Measurements from ENCODE around the gene B4GALT2.

B4GALT2 gene, protein sequence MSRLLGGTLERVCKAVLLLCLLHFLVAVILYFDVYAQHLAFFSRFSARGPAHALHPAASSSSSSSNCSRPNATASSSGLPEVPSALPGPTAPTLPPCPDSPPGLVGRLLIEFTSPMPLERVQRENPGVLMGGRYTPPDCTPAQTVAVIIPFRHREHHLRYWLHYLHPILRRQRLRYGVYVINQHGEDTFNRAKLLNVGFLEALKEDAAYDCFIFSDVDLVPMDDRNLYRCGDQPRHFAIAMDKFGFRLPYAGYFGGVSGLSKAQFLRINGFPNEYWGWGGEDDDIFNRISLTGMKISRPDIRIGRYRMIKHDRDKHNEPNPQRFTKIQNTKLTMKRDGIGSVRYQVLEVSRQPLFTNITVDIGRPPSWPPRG

DNA sequence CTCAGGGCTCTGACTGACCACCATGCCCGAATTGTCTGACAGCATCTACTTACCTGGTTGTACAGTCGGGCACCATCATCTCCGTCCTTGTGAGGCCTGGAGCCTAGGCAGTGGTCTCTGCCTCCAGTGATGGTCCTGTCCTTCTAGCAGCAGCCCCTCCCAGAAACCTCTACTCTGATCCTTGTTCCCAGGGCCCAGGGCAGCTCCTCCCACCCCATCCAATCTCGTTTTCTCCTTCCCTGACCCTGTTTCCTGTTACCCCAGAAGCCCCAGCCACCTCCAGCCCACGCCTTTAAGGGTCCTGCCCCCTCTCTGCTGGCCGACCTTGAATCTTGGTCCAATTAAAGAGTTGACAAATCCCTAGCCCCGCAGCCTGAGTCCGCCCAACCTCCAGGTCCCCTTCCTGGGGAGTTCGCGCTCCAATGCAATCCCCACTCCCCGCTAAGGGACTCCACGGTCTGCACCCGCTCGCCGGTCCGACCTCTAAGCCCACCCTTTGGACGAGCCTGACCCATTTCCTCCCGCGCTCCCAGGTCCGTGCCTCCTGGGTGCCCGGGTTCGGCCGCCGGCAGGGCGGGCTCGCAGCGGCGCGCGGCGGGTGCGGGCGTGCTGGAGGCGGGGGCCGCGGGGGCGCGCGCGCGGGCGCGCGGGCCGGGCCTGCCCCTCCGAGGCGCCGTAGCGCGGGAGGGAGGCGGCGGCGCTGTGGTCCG, at the start of gene B4GALT2:
TSS of gene B4GALT2 (plus strand) at position 660 of the 710 bp plus-strand sequence. CDS start 1,951 bp downstream, outside the sequence.
- peak; percentile 56 for DNase-seq (ENCODE audit: low read depth)

DNA sequence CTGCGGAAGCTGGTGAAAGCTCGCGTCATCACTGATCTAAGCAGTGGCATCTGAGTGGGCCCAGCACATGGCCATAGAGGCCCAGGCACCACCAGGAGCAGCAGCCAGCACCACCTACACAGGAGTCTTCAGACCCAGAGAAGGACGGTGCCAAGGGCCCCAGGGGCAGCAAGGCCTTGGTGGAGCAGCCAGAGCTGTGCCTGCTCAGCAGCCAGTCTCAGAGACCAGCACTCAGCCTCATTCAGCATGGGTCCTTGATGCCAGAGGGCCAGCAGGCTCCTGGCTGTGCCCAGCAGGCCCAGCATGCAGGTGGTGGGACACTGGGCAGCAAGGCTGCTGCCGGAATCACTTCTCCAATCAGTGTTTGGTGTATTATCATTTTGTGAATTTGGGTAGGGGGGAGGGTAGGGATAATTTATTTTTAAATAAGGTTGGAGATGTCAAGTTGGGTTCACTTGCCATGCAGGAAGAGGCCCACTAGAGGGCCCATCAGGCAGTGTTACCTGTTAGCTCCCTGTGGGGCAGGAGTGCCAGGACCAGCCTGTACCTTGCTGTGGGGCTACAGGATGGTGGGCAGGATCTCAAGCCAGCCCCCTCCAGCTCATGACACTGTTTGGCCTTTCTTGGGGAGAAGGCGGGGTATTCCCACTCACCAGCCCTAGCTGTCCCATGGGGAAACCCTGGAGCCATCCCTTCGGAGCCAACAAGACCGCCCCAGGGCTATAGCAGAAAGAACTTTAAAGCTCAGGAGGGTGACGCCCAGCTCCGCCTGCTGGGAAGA, 48.7 kb upstream of the B4GALT2 start:
- no peak for DNase-seq (ENCODE audit: low read depth)

DNA sequence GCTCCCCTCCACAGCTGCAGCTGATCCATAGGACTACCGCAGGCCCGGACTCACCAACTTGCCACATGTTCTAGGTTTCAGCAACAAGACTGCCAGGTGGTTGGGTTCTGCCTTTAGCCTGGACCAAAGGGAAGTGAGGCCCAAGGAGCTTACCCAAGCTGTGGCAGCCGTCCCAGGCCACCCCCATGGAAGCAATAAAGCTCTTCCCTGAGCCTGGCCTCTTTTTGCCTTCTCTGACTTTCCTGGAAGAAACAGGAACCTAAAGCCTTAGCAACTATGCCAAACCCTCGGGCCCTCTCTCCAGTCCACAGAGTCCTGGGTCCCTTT, 48.1 kb upstream of the B4GALT2 start:
- no peak for DNase-seq (ENCODE audit: low read depth)

DNA sequence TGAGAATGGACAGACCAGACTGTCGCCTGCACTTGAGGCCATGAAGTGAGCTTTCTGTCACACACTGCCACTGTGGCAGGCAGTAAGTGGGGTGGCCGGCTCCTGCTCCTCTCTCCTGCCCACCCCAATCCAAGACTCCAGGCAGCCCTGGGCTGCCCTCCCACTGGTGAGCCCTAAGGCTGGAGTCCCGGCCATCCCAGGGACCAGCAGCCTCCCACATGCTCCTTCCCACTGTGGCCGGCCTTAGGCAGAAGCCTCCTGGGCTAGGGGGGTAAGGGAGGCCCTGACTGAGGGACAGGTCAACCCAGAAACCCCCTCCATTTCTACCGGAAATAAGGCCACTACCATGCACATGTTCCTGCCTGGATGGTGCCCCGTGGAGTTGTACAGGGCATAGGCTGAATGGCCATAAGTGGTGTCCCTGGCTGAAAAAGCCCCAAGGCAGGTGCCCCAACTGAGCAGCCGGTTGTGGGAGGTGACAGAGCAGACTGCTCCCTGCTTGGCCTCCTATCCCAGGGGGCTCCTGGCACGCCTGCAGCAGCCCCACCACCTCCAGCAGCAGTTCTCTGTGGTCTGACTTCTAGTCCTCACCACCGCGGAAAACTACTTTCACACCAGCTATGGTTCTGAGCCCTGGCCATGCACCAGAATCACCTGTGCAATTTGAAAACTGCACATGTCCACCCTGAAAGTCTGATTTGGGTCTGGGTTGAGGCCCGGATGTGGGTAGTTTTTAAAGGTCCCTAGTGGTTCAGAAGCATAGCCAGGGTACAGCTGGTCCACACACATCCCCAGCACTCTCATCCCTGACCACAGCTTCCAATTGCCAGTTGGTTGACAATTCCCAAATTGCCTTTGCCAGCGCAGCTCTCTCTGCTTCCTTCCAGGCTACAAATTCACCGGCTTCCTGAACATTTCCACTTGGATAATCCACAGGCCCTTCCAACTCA, 47.0 kb upstream of the B4GALT2 start:
- DNase-seq (ENCODE audit: low read depth): no peak

DNA sequence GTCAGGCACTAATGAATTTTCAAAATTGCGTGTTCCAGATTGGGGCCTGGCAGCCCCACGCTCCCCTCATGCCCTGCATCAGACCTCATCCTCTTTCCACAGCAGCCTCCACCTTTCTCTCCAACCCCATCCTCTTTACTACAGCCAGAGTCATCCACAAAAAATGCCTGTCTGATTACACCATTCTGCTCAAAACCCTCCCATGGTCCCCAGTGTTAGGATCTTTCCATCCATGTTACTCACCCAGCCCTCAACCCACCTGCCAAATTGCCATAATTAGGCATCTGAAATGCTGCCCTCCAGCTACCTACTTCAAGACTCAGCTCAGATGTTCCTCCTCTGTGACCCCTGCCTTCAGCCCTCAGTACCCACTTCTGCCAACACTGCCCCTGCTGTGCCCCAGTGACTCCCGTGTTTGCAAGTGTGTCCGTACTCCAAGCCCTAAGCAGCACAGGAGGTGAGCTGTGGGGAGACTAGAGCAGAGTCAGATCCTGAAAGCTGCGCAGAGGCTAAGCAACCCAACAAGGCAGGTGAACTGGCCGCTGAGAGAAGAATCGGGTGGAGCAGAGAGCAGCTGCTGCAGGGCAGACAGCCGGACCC, 46.1 kb upstream of the B4GALT2 start:
- DNase-seq (ENCODE audit: low read depth): no peak

DNA sequence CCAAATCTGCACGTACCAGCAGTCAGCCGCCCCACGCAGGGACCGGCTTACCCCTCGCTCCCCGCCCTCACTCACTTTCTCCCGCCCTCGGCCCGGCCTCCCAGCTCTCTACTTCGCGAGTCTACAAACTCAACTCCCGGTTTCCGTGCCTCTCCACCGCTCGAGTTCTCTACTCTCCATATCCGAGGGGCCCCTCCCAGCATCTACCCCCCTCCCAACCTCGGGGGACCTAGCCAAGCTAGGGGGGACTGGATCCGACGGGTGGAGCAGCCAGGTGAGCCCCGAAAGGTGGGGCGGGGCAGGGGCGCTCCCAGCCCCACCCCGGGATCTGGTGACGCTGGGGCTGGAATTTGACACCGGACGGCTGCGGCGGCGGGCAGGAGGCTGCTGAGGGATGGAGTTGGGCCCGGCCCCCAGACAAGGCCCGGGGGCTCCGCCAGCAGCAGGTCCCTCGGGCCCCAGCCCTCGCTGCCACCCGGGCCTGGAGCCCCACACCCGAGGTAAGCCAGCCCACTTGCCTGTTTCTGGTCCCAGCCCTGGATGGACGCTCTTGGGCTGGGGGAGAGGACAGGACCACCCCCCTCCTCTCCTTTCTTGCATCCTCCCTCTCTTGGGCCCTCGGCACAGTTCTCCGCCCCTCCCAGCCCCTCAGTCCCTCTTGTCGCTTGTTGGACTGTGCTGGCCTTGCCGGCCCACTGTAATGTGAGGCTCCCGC, 45.5 kb upstream of the B4GALT2 start, which contains the start of gene ARTN:
TSS of gene ARTN (plus strand) at position 416 of the 715 bp plus-strand sequence. CDS start 1,856 bp downstream, outside the sequence.
- no peak for DNase-seq (ENCODE audit: low read depth)

DNA sequence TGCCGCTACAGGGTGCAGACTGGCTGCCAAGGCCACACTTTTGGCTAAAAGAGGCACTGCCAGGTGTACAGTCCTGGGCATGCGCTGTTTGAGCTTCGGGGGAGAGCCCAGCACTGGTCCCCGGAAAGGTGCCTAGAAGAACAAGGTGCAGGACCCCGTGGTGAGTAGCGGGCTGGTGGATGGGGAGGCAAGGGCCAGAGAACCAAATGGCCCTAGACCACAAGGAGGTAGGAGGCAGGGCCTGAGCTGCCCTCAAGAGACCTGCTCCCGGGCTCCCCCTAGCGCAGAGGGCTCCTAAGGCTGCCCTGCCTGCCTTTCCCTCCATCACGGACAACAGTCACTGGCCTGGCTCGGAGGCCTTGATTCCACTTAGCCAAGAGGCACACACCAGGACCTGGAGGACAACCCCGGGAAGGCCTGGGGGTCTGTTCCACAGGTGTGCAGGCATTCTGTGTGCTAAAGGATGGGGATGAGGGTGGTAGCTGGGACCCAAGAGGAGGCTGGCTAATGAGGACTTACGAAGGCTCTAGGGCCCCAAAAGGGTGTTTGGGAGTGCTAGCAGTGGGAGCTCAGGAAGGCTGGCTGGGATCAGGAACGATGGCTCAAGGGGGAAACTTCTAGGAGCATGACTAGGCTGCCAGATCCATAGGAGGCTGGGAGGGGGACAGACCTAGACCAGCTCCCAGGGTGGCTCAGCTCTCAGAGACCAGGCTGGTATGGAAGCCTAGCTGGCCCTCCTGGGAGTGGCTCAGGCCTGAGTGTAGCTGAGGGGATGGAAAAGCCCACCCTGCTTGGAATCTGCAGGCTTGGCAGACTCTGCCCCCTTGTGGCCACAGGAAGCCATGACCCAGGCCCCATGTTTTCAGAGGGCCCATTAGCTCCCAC, 44.7 kb upstream of the B4GALT2 start:
- peak; percentile 52 for DNase-seq (ENCODE audit: low read depth)

DNA sequence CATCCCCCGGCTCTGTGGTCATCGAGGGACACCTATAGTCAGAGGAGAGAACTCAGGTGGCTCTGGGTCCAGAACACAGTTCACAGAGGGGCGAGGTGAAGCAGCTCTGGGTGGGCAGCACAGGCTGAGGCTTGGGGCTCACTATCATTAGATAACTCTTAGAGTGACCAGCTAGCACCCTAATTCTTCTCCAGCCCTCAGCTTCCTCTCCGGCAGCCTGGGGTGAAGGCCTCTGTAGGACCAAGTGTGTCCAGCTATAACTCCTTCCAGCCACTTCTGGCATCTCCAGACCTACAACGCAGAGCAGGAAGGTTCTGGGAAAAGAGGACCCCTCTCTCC, 44.1 kb upstream of the B4GALT2 start:
- no peak for DNase-seq (ENCODE audit: low read depth)

DNA sequence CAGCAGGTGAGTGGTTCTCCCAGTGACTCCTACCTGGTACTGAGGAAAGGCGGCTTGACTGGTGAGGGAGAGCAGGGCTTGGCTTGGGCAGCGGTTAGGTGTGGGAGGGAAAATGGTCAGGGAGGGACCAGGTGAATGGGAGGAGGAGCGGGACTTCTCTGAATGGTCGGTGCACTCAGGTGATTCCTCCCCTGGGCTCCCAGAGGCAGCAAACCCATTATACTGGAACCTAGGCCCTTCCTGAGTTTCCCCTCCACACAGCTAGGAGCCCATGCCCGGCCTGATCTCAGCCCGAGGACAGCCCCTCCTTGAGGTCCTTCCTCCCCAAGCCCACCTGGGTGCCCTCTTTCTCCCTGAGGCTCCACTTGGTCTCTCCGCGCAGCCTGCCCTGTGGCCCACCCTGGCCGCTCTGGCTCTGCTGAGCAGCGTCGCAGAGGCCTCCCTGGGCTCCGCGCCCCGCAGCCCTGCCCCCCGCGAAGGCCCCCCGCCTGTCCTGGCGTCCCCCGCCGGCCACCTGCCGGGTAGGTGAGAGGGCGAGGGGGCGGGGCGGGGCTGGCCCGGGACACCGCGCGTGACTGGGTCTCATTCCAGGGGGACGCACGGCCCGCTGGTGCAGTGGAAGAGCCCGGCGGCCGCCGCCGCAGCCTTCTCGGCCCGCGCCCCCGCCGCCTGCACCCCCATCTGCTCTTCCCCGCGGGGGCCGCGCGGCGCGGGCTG, 43.1 kb upstream of the B4GALT2 start:
- no peak for DNase-seq (ENCODE audit: low read depth)

DNA sequence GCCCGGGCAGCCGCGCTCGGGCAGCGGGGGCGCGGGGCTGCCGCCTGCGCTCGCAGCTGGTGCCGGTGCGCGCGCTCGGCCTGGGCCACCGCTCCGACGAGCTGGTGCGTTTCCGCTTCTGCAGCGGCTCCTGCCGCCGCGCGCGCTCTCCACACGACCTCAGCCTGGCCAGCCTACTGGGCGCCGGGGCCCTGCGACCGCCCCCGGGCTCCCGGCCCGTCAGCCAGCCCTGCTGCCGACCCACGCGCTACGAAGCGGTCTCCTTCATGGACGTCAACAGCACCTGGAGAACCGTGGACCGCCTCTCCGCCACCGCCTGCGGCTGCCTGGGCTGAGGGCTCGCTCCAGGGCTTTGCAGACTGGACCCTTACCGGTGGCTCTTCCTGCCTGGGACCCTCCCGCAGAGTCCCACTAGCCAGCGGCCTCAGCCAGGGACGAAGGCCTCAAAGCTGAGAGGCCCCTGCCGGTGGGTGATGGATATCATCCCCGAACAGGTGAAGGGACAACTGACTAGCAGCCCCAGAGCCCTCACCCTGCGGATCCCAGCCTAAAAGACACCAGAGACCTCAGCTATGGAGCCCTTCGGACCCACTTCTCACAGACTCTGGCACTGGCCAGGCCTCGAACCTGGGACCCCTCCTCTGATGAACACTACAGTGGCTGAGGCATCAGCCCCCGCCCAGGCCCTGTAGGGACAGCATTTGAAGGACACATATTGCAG, 42.4 kb upstream of the B4GALT2 start:
- DNase-seq (ENCODE audit: low read depth): no peak

DNA sequence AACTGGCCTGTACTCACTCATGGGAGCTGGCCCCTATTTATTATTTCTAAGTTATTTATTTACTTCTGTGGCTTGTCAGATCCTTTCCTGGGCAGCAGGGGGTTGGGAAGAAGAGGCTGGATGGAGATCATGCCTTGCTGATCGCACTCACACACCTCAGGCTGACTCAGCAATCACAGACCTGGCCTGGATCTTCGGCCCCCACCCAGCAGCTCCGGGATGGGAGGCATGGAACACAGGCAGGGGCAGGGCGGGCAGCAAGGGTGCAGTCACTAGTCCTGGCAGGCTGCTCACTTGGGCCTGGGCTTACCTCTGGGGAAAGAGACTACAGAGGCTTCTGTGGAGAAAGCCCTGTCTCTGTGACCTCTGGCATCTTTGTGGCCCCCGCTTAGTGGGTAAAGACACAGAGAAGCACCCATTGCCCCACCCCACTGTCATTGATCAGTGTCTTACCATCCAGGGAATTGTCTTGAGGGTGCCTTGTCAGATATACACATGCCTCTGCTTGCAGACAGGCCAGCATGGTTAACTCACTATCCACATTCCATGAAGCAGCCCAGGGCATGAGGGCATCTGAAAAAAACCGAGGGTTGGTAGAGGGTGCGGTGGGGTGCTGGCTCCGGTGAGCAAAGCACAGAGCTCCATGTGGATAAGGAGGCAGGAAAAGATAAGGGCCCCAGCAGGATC, 41.7 kb upstream of the B4GALT2 start:
- DNase-seq (ENCODE audit: low read depth): no peak

DNA sequence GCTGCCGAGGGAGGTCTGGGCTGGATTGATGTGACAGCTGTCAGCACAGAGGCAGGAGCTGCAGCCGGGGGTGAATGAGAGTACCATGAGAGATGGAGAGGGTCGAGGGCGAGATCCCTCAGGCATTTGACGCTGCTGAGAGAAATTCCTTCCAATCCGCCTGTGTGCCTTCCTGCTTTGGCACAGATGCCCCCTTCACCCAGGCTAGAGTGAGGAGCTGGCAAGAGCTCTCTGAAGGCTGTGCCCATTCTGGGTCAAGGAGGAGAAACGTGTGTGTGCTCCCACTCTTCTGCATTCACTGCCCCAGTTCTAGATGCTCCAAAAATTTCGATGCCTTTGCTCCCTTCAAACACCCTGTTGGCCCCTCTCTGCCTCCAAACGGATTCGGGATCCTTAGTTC, 40.6 kb upstream of the B4GALT2 start:
- no peak for DNase-seq (ENCODE audit: low read depth)

DNA sequence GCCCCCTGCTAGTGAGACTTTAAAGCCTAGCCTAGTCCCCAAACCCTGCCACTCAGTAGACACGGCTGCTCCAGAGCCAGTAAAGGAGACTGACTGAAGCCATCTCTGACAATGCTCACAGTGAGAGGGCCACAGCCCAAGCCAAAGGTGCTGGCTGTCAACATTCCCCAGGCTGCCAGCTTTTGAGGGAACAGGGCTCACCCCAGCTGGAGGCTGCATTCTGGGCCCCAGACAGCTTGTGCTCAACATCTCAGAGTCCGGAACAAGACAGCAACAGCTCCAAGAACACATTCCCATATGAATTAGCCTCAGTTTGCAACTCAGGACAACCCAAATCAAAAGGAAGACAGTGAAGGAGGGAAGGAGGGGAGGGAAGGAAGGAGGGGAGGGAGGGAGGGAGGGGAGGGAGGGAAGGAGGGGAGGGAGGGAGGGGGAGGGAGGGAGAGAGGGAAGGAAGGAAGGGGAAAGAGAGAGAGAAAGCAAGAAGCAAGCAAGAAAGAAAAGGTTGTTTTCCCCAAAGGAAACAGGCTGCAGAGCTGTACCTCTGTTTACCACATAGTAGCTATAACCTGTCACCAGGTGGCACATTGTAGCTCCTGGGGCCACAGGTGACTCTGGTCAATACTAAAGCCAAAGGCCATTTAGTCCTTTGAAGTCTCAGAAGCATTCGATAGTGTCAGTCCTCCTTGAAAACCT, 40.0 kb upstream of the B4GALT2 start:
- DNase-seq (ENCODE audit: low read depth): no peak

DNA sequence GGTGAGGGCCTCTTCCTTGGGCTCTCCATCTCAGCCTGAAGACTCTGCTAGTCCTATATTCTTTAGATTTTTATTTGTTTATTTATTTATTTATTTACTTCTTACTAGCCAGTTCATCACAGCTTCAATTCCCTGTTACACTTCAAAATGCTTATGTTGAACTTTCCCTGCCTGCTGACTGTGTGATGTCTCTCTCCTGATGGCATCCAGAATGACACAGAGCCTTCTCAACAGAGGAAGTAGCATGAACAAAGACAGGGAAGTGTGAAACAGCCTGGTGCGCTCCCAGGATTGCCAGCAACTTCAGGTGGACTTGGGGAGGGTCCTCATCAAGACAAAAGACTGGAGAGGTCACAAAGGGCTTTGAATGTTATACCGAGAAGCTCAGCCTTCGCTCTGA, 36.6 kb upstream of the B4GALT2 start:
- DNase-seq (ENCODE audit: low read depth): no peak

DNA sequence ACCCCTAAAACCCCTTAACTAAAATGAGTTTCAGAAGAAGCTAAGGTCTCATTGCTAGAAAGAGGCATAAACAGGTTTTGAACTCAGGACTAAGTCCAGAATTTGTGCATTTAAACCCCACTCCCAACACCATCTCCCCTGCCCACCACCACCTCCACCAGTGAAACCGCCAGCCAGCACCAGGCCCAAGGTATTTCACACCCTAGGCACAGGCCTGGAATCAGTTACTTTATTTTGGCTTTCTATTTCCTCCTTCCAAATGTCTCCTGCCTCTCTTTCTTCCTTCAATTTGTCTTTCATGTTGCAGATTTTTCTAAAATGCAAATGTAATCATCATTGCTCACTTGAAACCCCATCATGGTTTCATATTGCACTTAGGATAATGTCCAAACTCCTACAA, 34.1 kb upstream of the B4GALT2 start:
- no peak for DNase-seq (ENCODE audit: low read depth)

DNA sequence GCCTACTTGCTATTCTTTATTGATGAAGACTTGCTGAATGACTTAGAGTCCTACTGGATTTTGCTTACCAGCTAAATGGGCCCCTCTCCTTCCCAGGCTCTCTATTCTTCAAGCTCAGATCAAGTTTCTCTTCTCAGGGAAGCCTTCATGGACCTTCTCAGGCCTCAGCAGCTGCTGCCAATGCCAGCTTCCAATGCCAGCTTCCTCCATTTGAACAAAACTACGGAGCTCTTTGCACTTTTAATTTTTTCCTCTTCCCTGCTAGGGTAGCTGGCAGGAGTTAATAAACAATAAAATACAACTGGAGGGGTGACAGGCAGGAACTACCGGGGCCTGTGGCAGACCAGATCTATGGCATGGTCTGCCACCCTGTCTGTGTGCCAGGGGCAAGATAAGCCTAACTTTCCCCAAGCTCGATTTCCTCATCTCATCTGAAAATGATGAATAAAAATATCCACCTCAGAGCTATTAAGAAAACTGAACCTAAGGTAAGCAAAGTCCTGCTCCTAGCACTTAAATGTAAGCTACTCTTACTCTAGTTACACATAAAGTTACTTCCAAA, 33.3 kb upstream of the B4GALT2 start:
- DNase-seq (ENCODE audit: low read depth): no peak

Data from activated T-cell treated with anti-CD3 and anti-CD28 coated beads for 48 hours (primary cell).